Body of pancreas (tissue), 4 donors: ENCODE results near the gene CARNS1. TPM values are rescaled to one million over a fixed set of nuclear protein-coding genes. Genes with fewer than 3 reads are reported as not detected.
A peak's percentile ranks its signal among the peaks of the same experiment; 100 is the strongest.

Experiments used
- ATAC-seq: fragments of 150-250 bp; one replicate; pipeline ENCODE4 v1.9.1; 2016
- DNase-seq, 4 donors: peaks; one replicate each; pipeline ENCODE4 v3.0.0-alpha.2; 2019
- H3K27ac ChIP-seq, 4 donors: fragments of 200-600 bp; sonication (generic); 1 replicate in 3 of 4; 2 replicates in 1 of 4; pipeline versions ENCODE4 v1.5.1 to v1.6.1; 2016 to 2019; ENCODE audit warnings: mild to moderate bottlenecking in 1 of 4, mixed read lengths in 1 of 4, moderate library complexity in 1 of 4
- H3K27me3 ChIP-seq, 2 donors: fragments of 200-600 bp; sonication (generic); one replicate each; pipeline ENCODE4 v1.6.0; 2016; ENCODE audit warnings: mild to moderate bottlenecking in 1 of 2
- H3K36me3 ChIP-seq, 2 donors: fragments of 200-600 bp; sonication (generic); replicated peaks in 1 of 2; 2 replicates each; pipeline ENCODE4 v1.5.1; 2016; ENCODE audit warnings: low read depth in 2 of 2; ENCODE audit not compliant: insufficient read depth in 1 of 2
- H3K4me1 ChIP-seq: fragments of 200-600 bp; sonication (generic); one replicate; pipeline ENCODE4 v1.6.0; 2016
- H3K4me3 ChIP-seq, 2 donors: fragments of 200-600 bp; sonication (generic); 1 replicate in 1 of 2; 2 replicates in 1 of 2; pipeline ENCODE4 v1.5.1; 2016 to 2019
- H3K9me3 ChIP-seq, 3 donors: fragments of 200-600 bp; sonication (generic); 1 replicate in 2 of 3; 2 replicates in 1 of 3; pipeline ENCODE4 v1.5.1; 2016
- POLR2A ChIP-seq, 3 donors: fragments of 450-650 bp; IDR thresholded peaks; one replicate each; pipeline ENCODE4 v1.6.1; 2016; ENCODE audit warnings: antibody characterized with exemption in 3 of 3, mild to moderate bottlenecking in 2 of 3
- WGBS, 2 donors: methylation state at CpG; one replicate each; pipeline ENCODE4 v1.1.5; 2017; 5-methylcytosine and 5-hydroxymethylcytosine counted together
- intact Hi-C: fragments of 100-400 bp; cut with DNase I; formaldehyde crosslinking; loops from one replicate; pipeline ENCODE4 v1.15.1; 2023
- total RNA-seq, 2 donors: library from RNA; depleted of rRNA; stranded (reverse); fragments of >200 nt; gene quantifications; one replicate each; pipeline ENCODE4 v1.1.0, GENCODE V29; 2016
- TF ChIP-seq, protein P1 (sequence below), 7 experiments: fragments of 450-650 bp in 4 of 7; fragments of 200-600 bp in 3 of 7; sonication (generic) in 3 of 7; IDR thresholded peaks; one replicate each; pipeline ENCODE4 v1.5.1; 2016 to 2019; ENCODE audit warnings: antibody characterized with exemption in 7 of 7

CARNS1 gene
- total RNA-seq, 2 donors from 2014 or later, result 2.1 to 2.6 TPM

DNA sequence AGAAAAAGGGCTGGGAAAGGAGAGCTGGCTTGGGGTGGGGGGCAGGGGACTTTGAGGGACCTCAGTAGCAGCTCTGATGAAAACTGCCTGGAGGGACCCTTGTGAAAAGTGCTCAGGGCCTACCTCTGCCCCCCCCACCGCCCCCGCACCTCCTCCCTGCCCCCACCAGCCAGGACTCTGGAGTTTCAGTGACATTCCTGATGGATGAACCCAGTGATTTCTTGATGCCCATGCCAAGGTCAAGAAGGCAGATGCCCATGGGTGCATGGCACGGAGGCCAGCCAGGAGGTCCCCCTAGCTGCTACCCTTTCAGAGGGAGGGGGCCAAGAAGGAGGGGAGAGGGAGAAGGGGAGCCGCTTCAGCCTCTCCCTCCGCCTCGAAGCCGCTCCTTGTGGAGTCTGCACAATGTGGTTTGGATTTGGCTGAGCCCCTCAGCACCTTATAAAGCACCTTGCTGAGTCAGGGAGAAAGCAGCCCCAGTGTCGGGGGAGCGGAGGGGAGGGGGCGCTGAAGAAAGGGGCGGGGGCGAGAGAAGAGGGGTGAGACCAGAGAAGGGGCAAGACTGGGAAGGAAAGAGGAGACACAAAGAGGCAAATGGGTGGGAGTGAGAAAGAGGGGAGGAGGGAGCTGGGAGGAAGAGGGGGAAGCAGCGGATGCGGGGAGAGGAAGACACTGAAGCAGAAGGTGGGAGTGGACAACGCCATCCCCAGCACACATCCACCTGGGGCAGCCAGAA, 40.0 kb upstream of the CARNS1 start:
- H3K27ac ChIP-seq, result peak overlapping the region in 3 of 4 donors; percentile 8 to 95 (median 94)
- intact Hi-C loops, result loop anchor here (5.0 kb wide), 1 partner anchor 98 kb away; no protein-coding TSS in a partner anchor
- DNase-seq, result peak in 1 of 4 donors; percentile 15
- H3K4me3 ChIP-seq, result no peak overlapping the region
- ATAC-seq, result no peak
- no peaks in the 10 kb centered on the region for H3K27me3 ChIP-seq
- H3K36me3 ChIP-seq, result no peaks in the 10 kb centered on the region
- no peaks in the 10 kb centered on the region for H3K9me3 ChIP-seq
- no peak for TF ChIP-seq POLR2A (IDR thresholded peaks at IDR 0.05)
- TF ChIP-seq, protein P1, sequence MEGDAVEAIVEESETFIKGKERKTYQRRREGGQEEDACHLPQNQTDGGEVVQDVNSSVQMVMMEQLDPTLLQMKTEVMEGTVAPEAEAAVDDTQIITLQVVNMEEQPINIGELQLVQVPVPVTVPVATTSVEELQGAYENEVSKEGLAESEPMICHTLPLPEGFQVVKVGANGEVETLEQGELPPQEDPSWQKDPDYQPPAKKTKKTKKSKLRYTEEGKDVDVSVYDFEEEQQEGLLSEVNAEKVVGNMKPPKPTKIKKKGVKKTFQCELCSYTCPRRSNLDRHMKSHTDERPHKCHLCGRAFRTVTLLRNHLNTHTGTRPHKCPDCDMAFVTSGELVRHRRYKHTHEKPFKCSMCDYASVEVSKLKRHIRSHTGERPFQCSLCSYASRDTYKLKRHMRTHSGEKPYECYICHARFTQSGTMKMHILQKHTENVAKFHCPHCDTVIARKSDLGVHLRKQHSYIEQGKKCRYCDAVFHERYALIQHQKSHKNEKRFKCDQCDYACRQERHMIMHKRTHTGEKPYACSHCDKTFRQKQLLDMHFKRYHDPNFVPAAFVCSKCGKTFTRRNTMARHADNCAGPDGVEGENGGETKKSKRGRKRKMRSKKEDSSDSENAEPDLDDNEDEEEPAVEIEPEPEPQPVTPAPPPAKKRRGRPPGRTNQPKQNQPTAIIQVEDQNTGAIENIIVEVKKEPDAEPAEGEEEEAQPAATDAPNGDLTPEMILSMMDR (IDR thresholded peaks at IDR 0.05), result no peak
- WGBS, 2 donors, result 57 to 60% methylated on average over 13 to 15 of the region's 15 CpGs
- peaks cover 35% of the 10 kb centered on the region for H3K4me1 ChIP-seq

DNA sequence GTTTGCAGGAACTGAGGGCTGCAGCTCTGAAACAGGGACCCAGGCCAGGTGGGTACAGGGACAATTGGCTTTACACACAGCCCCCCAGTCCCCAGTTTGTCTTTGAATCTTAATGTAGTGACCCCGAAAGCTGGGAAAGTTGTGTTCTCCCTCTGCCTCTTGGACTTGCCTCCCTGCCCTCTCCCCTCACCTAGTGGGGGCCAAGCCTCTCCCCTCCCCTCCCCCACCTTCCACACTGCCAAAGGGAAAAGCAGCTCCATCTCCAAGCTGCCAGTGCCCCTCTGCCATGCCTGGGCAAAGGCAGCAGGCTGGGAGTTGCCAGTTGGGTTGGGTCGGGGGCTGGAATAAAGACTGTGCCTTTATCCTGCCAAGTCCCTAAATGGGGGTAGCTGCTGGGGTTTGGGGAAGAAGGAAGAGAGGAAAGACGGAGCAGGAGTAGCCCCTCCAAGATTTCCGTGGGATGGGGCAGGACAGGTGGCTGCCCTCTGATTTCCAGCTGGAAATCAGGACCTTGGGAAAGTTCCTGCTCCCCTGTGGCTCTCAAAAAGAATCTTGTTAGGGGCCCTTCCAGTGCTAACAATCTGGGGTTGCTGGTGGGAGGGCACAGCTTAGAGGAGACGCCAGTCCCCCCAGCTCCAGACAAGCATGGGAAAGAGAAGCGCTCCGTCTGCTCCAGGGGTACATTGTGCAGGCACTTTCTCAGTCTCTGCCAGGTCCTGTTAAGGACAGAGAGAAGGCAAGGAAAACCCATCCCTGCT, 39.2 kb upstream of the CARNS1 start:
- Histone ChIP-seq H3K9me3 (no peaks in the 10 kb centered on the region), H3K36me3 (no peaks in the 10 kb centered on the region), H3K4me3 (no peak overlapping the region), H3K27me3 (no peaks in the 10 kb centered on the region), H3K27ac (no peak overlapping the region), H3K4me1 (peaks cover 28% of the 10 kb centered on the region)
- intact Hi-C loops, result loop anchor here (5.0 kb wide), 1 partner anchor 99 kb away; no protein-coding TSS in a partner anchor
- no peak for TF ChIP-seq POLR2A (IDR thresholded peaks at IDR 0.05)
- TF ChIP-seq, protein P1 (IDR thresholded peaks at IDR 0.05), result no peak
- DNase-seq (no peak), ATAC-seq (no peak)
- WGBS, 2 donors, result 77 to 79% methylated on average over 7 of the region's 7 CpGs

DNA sequence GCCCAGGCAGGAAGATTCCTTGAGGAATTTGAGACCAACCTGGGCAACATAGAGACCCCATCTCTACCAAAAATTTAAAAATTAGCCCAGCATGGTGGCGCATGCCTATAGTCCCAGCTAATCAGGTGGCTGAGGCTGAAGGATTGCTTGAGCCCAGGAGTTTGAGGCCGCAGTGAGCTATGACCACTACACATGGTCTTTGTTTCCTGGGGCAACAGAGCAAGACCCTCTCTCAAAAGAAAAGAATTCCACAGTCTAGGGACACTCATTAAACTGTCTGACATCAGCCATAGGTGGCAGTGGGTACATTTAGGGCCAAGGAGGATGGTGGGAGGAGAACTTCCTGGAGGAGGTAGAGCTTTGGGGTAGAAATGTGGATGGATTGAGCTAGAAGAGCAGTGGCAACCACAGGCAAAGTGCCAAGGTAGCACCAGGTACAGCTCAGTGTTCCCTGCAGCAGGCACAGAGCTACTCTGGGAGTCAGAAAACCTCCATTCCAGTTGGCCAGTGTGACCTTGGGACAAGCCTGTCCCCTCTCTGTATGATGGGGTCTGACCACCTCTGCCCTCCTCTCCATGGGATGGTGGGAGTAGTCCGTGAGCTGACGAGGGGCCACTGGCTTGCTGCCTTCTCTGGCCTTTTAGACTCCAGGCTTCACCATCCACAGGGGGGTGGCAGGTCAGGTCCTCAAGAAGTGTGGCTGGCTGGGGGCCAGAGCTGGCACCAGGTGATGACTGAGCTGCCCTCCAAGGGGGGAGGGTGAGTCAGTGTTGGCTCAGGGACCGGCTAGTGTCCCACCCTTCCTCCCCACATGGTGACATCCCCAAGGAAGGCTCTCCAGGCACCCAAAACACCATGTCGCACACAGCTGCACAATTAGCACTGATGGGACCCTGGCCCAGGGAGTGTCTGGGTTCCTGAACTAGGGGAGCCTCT, 38.3 kb upstream of the CARNS1 start:
- 82 to 90% methylated on average over 2 to 6 of the region's 6 CpGs for WGBS, 2 donors
- no peaks in the 10 kb centered on the region for H3K36me3 ChIP-seq
- intact Hi-C loops, result loop anchor here (5.0 kb wide), 1 partner anchor 100 kb away; no protein-coding TSS in a partner anchor
- ATAC-seq (no peak), DNase-seq (peak in 1 of 4 donors; percentile 52)
- TF ChIP-seq, protein P1 (IDR thresholded peaks at IDR 0.05), result no peak
- no peak for TF ChIP-seq POLR2A (IDR thresholded peaks at IDR 0.05)
- H3K27ac ChIP-seq, result no peak overlapping the region
- no peaks in the 10 kb centered on the region for H3K9me3 ChIP-seq
- H3K4me3 ChIP-seq, result no peak overlapping the region
- peaks cover 19% of the 10 kb centered on the region for H3K4me1 ChIP-seq
- no peaks in the 10 kb centered on the region for H3K27me3 ChIP-seq

DNA sequence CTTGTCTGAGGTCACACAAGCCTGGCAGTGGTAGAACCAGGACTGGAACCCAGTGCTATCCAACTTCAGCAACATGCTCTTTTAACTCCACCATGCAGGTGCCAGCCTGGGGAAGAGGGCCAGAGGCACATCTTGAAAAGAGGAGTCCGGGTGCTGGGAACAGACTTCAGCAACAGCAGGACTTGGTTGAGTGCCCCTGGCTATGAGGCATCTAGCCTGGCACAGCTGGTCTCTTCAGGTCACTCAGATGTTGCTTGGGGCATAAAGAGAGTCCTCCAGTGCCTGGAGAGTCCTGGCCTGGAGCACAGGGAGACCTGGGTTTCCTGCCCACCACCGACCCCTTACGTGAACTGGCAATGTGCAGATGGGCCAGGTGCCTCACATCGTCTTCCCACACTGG, 36.9 kb upstream of the CARNS1 start:
- intact Hi-C loops, result loop anchor here (5.0 kb wide), 1 partner anchor 101 kb away; no protein-coding TSS in a partner anchor

More for the DNA sequence above, 36.9 kb upstream of the CARNS1 start:
- DNase-seq (no peak), ATAC-seq (no peak)
- no peaks in the 10 kb centered on the region for H3K9me3 ChIP-seq
- H3K27me3 ChIP-seq, result no peaks in the 10 kb centered on the region
- TF ChIP-seq, protein P1 (IDR thresholded peaks at IDR 0.05), result no peak
- TF ChIP-seq POLR2A (IDR thresholded peaks at IDR 0.05), result no peak
- WGBS, 2 donors, result 81 to 90% methylated on average over 4 of the region's 4 CpGs
- H3K27ac ChIP-seq, result no peak overlapping the region
- no peak overlapping the region for H3K4me3 ChIP-seq
- H3K36me3 ChIP-seq, result no peaks in the 10 kb centered on the region
- peaks cover 13% of the 10 kb centered on the region for H3K4me1 ChIP-seq
